NCI-H1048 (cell line): ENCODE results near the gene GATC.

Experiments used
- DNase-seq: peaks from one replicate; lab custom pipeline; 2025; lab: John Stamatoyannopoulos, UW

The GATC gene

GRCh38 chr12:120498870-120499515 is 52.7 kb downstream of the GATC start:
- no peak for DNase-seq

DNA sequence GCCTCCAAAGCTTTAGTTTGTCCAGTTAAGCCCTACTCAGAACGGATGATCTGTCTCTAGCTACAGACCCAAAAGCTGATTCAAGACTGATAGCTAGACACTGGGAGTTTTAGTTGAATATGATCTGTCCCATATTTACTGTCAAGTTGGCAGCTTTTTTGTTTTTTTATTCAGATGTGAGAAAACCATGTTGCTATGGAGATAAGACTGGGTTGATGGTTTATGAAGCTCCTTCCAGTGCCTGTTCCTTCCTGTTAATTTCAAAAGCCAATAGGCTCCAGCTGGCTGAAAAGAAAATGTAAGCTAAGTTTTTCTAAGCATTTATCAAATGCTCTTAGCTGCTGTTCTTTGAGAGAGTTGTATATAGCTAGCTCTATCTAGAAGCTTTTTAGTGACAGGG is 54.3 kb downstream of the GATC start:
- no peak for DNase-seq

DNA sequence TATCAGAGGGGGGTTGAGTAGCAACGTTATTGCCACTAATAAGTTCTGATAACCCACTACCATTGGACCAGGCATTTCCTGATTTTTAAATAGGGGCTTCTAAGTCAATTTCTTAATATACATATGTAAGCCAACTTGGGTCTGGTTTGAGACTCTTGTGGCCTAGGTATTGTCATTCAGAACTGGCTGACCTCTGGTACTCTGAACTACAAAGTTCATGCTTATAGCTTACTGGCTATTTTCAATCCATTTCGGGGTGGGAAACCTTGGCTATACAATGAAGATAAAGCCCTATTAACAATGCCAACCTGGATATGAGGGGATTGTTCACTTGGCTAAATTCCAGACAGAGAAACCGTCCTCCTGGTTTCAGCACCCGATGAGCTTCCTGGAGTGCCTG is 58.3 kb downstream of the GATC start:
- DNase-seq: no peak

DNA sequence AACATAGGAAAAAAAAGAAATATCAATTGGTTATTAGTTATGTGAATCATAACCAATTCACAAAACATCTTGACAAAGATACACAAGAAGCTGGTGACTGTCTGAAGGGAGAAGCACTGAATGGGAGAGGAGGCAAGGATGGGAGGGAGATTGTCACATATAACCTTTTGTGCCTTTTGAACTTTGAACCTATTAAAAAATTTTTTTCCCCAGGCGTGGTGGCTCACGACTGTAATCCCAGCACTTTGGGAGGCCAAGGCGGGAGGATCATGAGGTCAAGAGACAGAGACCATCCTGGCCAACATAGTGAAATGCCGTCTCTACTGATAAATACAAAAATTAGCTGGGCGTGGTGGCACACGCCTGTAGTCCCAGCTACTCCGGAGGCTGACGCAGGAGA is 62.3 kb downstream of the GATC start:
- no peak for DNase-seq
